Vagina (tissue), 2 donors: ENCODE measurements around the gene ADAM11. TPM values are rescaled to one million over a fixed set of nuclear protein-coding genes. Genes with fewer than 3 reads are reported as not detected.
A peak's percentile ranks its signal among the peaks of the same experiment; 100 is the strongest.

Experiments used
- DNase-seq, 2 donors: peaks; one replicate each; pipeline ENCODE4 v3.0.0-alpha.2; 2017; ENCODE audit errors: extremely low spot score in 2 of 2
- H3K27ac ChIP-seq: fragments of 200-600 bp; sonication (generic); one replicate; pipeline ENCODE4 v1.5.1; 2019
- H3K27me3 ChIP-seq: fragments of 200-600 bp; sonication (generic); one replicate; pipeline ENCODE4 v1.5.1; 2019
- H3K36me3 ChIP-seq, 2 donors: fragments of 200-600 bp; sonication (generic); one replicate each; pipeline ENCODE4 v1.5.1; 2017 to 2019
- H3K4me1 ChIP-seq: fragments of 200-600 bp; sonication (generic); one replicate; pipeline ENCODE4 v1.5.1; 2019
- H3K4me3 ChIP-seq, 2 donors: fragments of 200-600 bp; sonication (generic); 1 replicate in 1 of 2; 2 replicates in 1 of 2; pipeline ENCODE4 v1.5.1; 2016 to 2019
- H3K9me3 ChIP-seq: fragments of 200-600 bp; sonication (generic); one replicate; pipeline ENCODE4 v1.5.1; 2019
- POLR2A ChIP-seq, 2 donors: fragments of 450-650 bp; IDR thresholded peaks; one replicate each; pipeline ENCODE4 v1.6.1; 2017; ENCODE audit warnings: antibody characterized with exemption in 2 of 2, mild to moderate bottlenecking in 2 of 2, moderate library complexity in 2 of 2
- POLR2AphosphoS5 ChIP-seq, 2 donors: sonication (generic); formaldehyde crosslinking; IDR thresholded peaks; one replicate each; pipeline ENCODE4 v1.9.0; 2017; ENCODE audit warnings: antibody characterized with exemption in 2 of 2, mild to moderate bottlenecking in 2 of 2, low read depth in 1 of 2; ENCODE audit not compliant: insufficient read depth in 1 of 2
- intact Hi-C: fragments of 100-400 bp; cut with DNase I; formaldehyde crosslinking; loops from one replicate; pipeline ENCODE4 v1.15.1; 2023
- total RNA-seq: library from RNA; depleted of rRNA; stranded (reverse); fragments of >200 nt; gene quantifications from one replicate; pipeline ENCODE4 v1.2.3, GENCODE V29; 2016
- TF ChIP-seq, protein P1 (sequence below), 3 experiments: fragments of 450-650 bp in 2 of 3; fragments of 200-600 bp in 1 of 3; sonication (generic) in 1 of 3; IDR thresholded peaks; one replicate each; pipeline ENCODE4 v1.5.1; 2017 to 2019; ENCODE audit warnings: antibody characterized with exemption in 3 of 3, mild to moderate bottlenecking in 2 of 3, moderate library complexity in 2 of 3

Gene ADAM11
- total RNA-seq, 1 donor from 2014 or later: 3.7 TPM

DNA sequence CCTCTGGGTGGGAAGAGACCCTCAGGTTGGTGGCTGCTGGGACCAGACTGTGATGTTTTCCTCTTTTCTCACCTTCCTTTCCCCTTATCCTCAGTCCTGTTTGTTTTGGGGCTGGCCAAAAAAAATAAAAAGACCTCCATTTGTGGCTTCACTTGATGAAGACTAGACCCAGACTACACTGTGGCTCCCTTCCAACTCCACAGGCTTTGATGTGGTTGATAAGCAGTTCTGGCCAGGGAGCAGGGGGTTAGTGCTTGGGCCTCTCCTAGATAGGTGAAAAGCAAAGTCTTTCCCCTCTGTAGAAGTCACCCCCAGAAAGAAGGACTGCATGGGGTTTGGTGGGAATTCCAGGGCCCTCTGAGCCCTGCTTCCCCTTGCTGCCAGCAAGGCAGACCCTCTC, 11.2 kb upstream of the ADAM11 start:
- no peaks in the 10 kb centered on the region for H3K36me3 ChIP-seq
- DNase-seq: no peak
- no peaks in the 10 kb centered on the region for H3K4me1 ChIP-seq
- TF ChIP-seq POLR2AphosphoS5 (IDR thresholded peaks at IDR 0.05; ENCODE audit: insufficient read depth in 1 of 2, low read depth in 1 of 2): no peak
- TF ChIP-seq, protein P1, sequence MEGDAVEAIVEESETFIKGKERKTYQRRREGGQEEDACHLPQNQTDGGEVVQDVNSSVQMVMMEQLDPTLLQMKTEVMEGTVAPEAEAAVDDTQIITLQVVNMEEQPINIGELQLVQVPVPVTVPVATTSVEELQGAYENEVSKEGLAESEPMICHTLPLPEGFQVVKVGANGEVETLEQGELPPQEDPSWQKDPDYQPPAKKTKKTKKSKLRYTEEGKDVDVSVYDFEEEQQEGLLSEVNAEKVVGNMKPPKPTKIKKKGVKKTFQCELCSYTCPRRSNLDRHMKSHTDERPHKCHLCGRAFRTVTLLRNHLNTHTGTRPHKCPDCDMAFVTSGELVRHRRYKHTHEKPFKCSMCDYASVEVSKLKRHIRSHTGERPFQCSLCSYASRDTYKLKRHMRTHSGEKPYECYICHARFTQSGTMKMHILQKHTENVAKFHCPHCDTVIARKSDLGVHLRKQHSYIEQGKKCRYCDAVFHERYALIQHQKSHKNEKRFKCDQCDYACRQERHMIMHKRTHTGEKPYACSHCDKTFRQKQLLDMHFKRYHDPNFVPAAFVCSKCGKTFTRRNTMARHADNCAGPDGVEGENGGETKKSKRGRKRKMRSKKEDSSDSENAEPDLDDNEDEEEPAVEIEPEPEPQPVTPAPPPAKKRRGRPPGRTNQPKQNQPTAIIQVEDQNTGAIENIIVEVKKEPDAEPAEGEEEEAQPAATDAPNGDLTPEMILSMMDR (IDR thresholded peaks at IDR 0.05): no peak
- TF ChIP-seq POLR2A (IDR thresholded peaks at IDR 0.05): no peak
- no peaks in the 10 kb centered on the region for H3K27me3 ChIP-seq
- H3K27ac ChIP-seq: no peak overlapping the region
- H3K4me3 ChIP-seq: no peak overlapping the region
- H3K9me3 ChIP-seq: no peaks in the 10 kb centered on the region
- intact Hi-C loops: no loop called here

DNA sequence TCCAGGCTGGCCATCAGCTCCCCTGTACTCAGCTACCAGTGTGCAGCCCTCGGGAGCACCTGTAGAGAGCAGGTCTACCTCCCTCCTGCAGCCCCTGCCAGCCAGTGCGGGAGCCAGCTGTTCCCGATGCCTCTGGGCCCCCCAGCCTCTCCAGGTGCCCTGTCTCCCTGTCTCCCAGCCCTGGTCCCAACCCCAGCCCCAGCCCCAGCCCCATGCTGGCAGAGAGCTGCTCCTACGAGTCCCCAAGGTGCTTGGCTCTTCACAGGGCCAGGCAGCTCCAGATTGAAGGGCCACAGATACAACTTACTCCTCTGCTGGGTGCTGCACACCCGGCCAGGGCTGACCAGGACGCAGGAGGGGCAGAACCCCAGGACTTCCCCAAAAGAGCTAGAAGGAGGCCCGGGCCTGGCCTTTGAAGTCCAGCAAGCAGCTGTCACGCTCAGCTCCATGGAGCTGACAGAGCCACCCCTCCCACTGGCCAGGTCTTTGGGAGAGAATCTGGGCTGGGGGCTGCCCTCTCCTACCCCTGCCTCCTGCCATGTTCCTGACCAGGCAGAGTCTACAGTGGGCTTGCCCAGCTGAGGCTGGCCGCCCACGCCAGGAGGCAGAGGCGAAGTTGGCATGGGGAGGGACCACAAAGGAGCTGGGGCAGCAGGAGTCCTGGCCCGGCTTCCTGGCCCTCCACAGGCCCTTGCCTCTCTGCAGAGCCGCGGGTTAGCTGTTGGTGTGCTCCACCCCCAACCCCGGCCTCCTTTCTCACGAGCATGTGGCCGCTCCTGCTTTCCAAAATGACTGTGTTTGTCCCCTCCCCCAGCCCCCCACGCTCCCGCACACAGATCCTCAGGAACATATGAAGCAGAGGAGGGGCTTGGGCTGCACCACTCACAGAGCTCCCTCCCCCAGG, 9.5 kb upstream of the ADAM11 start:
- Histone ChIP-seq H3K4me3 (peak overlapping the region; percentile 21 to 28), H3K27ac (no peak overlapping the region), H3K36me3 (no peaks in the 10 kb centered on the region), H3K9me3 (no peaks in the 10 kb centered on the region), H3K27me3 (no peaks in the 10 kb centered on the region), H3K4me1 (no peaks in the 10 kb centered on the region)
- intact Hi-C loops: no loop called here
- TF ChIP-seq, protein P1 (IDR thresholded peaks at IDR 0.05): no peak
- DNase-seq: no peak

DNA sequence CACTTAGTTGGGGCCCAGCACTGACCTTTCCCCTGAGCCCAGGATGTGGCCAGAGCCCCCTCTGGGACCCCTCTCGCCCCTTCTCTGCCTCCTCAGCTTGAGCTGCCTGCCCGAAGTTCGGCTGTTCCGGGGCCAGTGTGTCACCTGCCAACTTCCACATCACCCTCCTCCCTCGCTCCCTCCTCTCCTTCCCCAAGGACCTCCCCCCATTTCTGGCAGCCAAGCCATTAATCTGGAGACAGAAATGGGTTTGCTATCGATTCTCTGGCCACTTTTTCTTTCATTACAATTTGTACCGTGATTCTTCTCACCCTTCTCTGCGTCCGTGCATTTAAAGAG, 8.8 kb upstream of the ADAM11 start:
- no peak for DNase-seq
- Histone ChIP-seq H3K27me3 (no peaks in the 10 kb centered on the region), H3K4me1 (no peaks in the 10 kb centered on the region), H3K4me3 (peak overlapping the region; percentile 21 to 28), H3K36me3 (no peaks in the 10 kb centered on the region), H3K9me3 (no peaks in the 10 kb centered on the region), H3K27ac (no peak overlapping the region)
- intact Hi-C loops: no loop called here
- TF ChIP-seq POLR2AphosphoS5 (IDR thresholded peaks at IDR 0.05; ENCODE audit: insufficient read depth in 1 of 2, low read depth in 1 of 2): no peak
- TF ChIP-seq, protein P1 (IDR thresholded peaks at IDR 0.05): no peak
- TF ChIP-seq POLR2A (IDR thresholded peaks at IDR 0.05): no peak

DNA sequence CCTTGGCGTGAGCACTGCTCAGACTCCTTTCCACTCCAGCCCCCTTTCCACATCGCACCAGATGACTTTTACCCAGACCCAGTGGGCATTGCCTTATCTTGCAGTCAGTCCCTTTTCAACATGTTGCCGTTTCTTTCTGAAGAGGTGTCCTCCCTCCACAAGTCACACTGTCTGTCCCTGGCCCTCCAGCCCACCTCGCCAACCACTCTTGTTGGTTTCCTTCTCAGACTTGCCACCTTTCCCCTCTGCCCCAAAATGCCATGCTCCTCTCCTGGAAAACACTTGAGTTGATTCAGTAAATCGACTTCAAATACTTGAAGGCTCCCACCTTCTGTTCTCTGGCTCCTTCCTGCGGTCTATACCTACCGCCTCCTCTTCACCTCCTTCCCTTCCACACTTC, 7.5 kb upstream of the ADAM11 start:
- no peaks in the 10 kb centered on the region for H3K36me3 ChIP-seq
- no peak for DNase-seq

DNA sequence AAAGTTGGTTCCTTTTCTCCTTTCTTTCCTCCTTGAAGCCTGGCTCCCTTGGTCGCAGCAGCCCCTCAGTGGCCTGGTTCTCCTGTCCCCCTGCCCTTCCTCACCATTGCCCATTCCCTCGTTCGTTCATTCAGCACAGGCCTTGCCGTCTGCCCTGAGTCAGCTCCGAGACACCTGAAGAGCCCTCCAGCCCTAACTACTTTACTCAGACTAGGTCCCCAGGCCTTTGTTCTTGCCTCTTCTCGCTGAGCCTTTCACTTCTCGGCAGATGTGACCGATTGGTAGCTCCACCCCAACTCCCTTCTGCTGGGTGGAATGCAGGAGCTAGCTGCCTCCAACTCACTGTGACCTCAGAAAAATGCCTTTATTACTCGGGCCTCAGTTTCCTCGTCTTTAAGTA, 7.0 kb upstream of the ADAM11 start:
- H3K27me3 ChIP-seq: no peaks in the 10 kb centered on the region
- DNase-seq: no peak
- no peaks in the 10 kb centered on the region for H3K4me1 ChIP-seq
- H3K36me3 ChIP-seq: no peaks in the 10 kb centered on the region
- intact Hi-C loops: no loop called here
- no peak overlapping the region for H3K4me3 ChIP-seq
- no peaks in the 10 kb centered on the region for H3K9me3 ChIP-seq
- H3K27ac ChIP-seq: no peak overlapping the region
- TF ChIP-seq POLR2AphosphoS5 (IDR thresholded peaks at IDR 0.05; ENCODE audit: insufficient read depth in 1 of 2, low read depth in 1 of 2): no peak
- TF ChIP-seq POLR2A (IDR thresholded peaks at IDR 0.05): no peak
- TF ChIP-seq, protein P1 (IDR thresholded peaks at IDR 0.05): no peak

More for the DNA sequence above, 7.5 kb upstream of the ADAM11 start:
- TF ChIP-seq, protein P1 (IDR thresholded peaks at IDR 0.05): no peak
- TF ChIP-seq POLR2A (IDR thresholded peaks at IDR 0.05) (no peak), POLR2AphosphoS5 (IDR thresholded peaks at IDR 0.05; ENCODE audit: insufficient read depth in 1 of 2, low read depth in 1 of 2) (no peak)
- intact Hi-C loops: no loop called here
- Histone ChIP-seq H3K4me1 (no peaks in the 10 kb centered on the region), H3K4me3 (no peak overlapping the region), H3K27ac (no peak overlapping the region), H3K27me3 (no peaks in the 10 kb centered on the region), H3K9me3 (no peaks in the 10 kb centered on the region)
